GM12892 (cell line): ENCODE results near the gene WDR27.
"Not testable (repeated sequence)": the region's sequence is repeated elsewhere in the genome, so short reads cannot be mapped to it uniquely, and the experiment has no call there.

Experiments used
- DNase-seq: peaks from one replicate; pipeline ENCODE4 v3.0.0; 2011; ENCODE audit not compliant: insufficient read length
- FAIRE-seq: peaks from 2 replicates; lab custom pipeline; 2011; peaks lifted over from hg19 to GRCh38; lab: Jason Lieb, UNC
- POLR2A ChIP-seq: IDR thresholded peaks from 2 replicates; pipeline ENCODE4 v1.6.1; 2011; ENCODE audit warnings: low read depth, low read length, control low read depth
- POLR2AphosphoS5 ChIP-seq: IDR thresholded peaks from 2 replicates; pipeline ENCODE4 v1.6.1; 2011; ENCODE audit warnings: low read depth, low read length, control low read depth
- TAF1 ChIP-seq: IDR thresholded peaks from 2 replicates; pipeline ENCODE4 v1.6.1; 2011; ENCODE audit warnings: low read depth, mild to moderate bottlenecking, control low read depth, low read length, borderline replicate concordance

The WDR27 gene

DNA sequence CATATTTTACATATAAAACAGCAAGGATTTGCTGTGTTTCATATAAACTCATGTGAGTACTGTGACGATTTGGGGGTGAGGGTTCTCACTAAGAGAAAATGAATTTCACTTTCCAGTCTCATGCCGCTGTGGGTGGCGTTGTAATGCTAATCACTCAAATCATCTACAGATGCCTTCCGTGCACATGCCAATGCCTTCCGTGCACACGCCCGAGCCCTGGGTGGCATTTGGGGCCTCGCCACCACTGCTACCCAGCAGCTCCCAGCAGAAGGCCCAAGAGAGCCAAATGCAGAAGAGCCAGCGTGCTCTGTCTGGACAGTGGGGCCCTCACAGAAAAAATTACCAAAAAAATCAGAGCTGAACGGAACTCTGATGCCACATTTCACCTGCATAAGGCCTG lies 53.7 kb downstream of the WDR27 start:
- no peak for TF ChIP-seq POLR2AphosphoS5
- no peak for TF ChIP-seq TAF1
- no peak for TF ChIP-seq POLR2A
- FAIRE-seq, result no peak
- DNase-seq, result no peak

- TF ChIP-seq TAF1, result no peak
- TF ChIP-seq POLR2A, result no peak
- TF ChIP-seq POLR2AphosphoS5, result no peak
- FAIRE-seq, result no peak
- no peak for DNase-seq
Measured at GRCh38 chr6:169647637-169648036, 54.2 kb downstream of the WDR27 start.

DNA sequence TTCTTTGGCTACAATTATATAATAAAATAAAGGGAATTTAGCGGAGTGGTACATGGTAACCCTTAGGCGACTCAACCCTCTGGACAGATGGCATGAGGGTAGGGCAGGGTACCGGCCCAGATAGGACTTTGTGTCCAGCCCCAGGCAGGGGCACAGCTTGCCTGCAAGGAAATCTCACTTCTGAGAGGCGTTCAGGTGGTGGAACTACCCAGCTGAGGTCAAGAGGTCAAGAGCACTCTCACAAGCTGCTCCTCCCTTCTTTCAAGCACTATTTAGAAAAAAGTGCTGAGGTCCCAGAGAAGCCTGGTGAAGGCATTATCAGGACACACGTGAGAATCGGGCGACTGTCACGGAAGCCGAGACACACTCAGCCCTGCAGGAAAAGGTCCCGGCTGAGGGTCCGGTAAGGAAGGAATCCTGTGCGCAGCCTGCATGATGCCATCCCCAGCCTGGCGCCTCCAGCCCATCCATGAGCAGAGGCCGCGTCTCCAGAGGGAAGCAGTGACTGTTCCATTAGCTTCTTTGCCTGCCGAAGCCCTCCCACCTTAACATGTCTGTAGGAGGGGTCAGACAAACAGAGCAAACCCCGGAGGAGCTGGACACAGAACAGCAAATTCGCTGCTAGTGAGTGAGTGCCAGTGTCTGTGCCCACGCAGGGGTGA lies 54.8 kb downstream of the WDR27 start:
- no peak for TF ChIP-seq TAF1
- no peak for TF ChIP-seq POLR2A
- no peak for TF ChIP-seq POLR2AphosphoS5
- DNase-seq, result no peak
- no peak for FAIRE-seq

- DNase-seq, FAIRE-seq: not testable (repeated sequence)
Measured at GRCh38 chr6:169645459-169645858, 56.4 kb downstream of the WDR27 start.

GRCh38 chr6:169643521-169643920 lies 58.3 kb downstream of the WDR27 start:
- FAIRE-seq, result no peak
- DNase-seq, result no peak
- TF ChIP-seq POLR2AphosphoS5 (no peak), TAF1 (no peak), POLR2A (no peak)

DNA sequence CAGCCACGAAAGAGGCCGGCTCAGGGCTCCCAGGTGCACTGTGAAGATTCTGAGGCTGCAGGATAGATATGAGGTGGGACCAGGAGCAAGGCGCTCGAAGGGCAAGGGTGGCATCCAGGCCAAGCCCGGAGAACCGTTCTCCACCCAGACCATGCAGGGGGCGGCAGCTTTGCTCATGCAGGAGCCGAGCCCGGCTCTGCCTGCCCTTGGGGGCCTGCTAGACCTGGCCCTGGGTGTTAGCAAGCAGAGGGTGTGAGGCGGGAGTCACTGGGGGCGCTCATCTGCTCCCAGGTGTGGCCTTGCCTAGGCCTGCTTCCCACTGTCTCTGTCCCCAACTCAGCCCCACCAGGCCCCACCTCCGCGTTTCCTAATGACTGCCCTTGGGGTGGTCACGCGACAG lies 59.4 kb downstream of the WDR27 start:
- TF ChIP-seq POLR2AphosphoS5 (no peak), TAF1 (no peak), POLR2A (no peak)
- FAIRE-seq, result no peak
- no peak for DNase-seq

DNA sequence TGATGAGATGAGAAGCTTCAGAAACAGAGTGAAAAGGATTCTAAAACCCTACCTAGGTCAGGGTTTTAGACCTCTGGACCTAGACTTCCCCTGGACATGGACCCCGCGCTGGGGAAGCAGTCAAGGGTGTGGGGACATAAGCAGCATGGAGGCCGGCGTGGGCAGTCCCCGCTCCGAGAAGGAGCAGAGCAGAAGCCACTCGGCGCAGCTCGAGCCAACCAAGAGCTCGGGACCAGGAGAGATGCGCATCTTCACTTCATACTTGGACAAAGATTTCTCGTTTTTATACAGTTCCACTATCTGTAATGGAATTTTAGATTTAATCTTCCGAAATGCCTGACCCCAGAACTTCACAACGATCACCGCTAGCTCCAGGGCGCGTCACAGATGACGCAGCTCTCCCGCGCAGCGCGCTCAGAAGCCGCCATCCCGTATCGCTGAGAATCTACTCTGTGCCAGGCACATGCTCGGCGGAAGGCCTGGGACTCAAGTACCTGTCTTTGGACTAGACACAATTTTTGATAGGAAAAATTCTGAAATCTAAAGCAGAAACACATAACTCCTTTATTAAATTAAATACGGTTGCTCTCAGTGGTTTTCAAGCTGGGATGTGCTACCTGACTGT lies 60.3 kb downstream of the WDR27 start:
- no peak for FAIRE-seq
- TF ChIP-seq POLR2AphosphoS5, result no peak
- no peak for TF ChIP-seq TAF1
- TF ChIP-seq POLR2A, result no peak
- no peak for DNase-seq

- DNase-seq, result no peak
- no peak for FAIRE-seq
- TF ChIP-seq POLR2A (no peak), POLR2AphosphoS5 (no peak), TAF1 (no peak)
Measured at GRCh38 chr6:169640983-169641382, 60.8 kb downstream of the WDR27 start.

DNA sequence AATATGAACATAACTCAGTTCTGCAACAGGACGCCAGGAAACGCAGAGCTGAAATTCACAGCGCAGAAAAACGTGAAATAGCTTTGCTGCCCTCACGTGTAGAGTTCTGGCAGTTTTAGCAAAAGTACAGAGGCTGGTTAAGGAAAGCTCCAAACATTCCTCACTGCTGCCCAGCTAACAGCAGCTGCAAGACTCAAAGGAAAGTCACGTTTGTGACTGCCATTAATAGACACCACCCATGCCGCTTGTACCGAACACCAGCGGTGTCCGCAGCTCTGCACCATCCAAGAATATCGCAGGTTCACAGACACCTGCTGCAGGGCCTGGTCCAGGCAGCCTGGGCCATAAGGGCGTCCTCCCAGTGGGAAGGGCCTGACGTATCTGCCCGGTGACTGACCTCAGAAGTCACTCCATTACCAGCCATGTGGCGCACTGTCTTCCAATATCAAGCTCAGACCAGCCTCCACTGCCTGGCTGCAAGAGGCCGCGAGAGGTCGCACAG lies 61.4 kb downstream of the WDR27 start:
- FAIRE-seq (no peak), DNase-seq (no peak)
- TF ChIP-seq POLR2A (no peak), POLR2AphosphoS5 (no peak), TAF1 (no peak)

DNA sequence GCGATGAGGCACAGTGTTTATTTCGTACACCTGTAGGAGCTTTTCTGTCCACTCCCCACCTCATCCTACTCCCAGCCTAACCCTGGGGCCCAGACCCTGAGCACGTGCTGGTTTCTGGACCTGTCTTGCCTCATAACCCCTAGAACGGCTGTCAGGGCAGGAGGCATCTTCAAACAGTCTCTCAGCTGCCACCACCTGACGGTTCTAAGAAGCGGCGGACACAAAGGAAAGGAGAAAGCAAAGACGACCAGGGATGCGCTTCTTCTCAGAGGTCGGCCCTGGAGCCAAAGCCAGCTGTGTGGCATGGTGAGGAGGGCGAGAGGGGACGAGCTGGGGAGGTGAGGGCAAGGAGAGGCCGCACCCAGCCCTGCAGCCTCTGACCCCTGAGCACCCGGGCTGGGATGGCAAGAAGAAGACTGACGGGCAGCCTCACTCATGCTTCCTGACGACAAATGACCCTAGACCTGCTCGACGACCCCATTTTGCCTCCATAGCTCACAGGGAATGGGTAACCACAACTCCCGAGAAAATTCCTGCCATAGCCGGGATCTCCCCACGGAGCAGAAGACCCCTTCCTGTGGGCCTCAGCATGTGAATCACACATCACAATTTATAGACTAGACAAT lies 62.1 kb downstream of the WDR27 start:
- DNase-seq, result no peak
- TF ChIP-seq POLR2AphosphoS5 (no peak), POLR2A (no peak), TAF1 (no peak)
- FAIRE-seq, result no peak

DNA sequence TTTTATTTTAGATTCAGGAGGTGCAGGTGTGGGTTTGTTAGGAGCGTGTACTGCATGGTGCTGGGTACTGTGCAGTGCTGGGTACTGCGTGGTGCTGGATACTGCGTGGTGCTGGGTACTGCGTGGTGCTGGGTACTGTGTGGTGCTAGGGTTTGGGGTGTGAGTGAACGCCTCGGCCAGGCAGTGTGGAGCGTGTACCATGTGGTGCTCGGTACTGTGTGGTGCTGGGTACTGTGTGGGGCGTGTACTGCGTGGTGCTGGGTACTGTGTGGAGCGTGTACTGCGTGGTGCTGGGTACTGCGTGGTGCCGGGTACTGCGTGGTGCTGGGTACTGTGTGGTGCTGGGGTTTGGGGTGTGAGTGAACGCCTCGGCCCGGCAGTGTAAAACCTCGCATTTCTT lies 62.9 kb downstream of the WDR27 start:
- TF ChIP-seq POLR2A, result no peak
- TF ChIP-seq TAF1, result no peak
- no peak for TF ChIP-seq POLR2AphosphoS5
- FAIRE-seq (no peak), DNase-seq (no peak)

DNA sequence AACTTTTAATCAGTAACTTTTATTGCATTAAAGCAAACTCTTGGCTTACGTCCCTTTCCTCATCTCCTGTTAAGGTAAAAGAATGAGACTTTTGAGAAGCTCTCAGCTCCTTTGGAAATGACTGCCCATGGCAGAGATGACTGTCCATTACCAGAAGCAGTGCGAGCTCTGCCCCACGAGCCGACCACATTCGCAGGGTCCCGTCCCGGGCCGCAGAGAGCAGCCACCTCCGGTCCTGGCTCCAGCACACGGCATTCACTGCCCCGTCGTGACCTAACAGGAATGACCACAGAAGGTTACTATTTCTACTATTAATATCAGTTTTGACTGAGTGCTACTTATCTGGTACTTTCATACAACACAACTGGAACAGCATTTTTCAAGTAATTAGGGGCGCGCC lies 63.4 kb downstream of the WDR27 start:
- FAIRE-seq (no peak), DNase-seq (no peak)
- TF ChIP-seq POLR2A (no peak), POLR2AphosphoS5 (no peak), TAF1 (no peak)
